ENCODE results near the gene ZXDC. TPM values are rescaled to one million over a fixed set of nuclear protein-coding genes. Genes with fewer than 3 reads are reported as not detected.

ZXDC gene
- total and polyA plus RNA-seq, 9 donors: 14.4 to 47.3 (median 32.7) TPM

GRCh38 chr3:126494970-126495230, 19.2 kb upstream of the ZXDC start:
- no peaks in the 10 kb centered on the region for H3K27me3 ChIP-seq
- no peak overlapping the region for H3K27ac ChIP-seq
- TF ChIP-seq CTCF (IDR thresholded peaks at IDR 0.05) (no peak), POLR2A (IDR thresholded peaks at IDR 0.05) (no peak), EP300 (IDR thresholded peaks at IDR 0.05) (no peak)
- H3K4me1 ChIP-seq (ENCODE audit: insufficient read depth): no peaks in the 10 kb centered on the region
- H3K9me3 ChIP-seq: no peaks in the 10 kb centered on the region
- intact Hi-C loops (cut with DNase I): no loop called here
- whole genome bisulfite sequencing, 3 donors: 93 to 95% (median 94%) methylated on average over 6 of the region's 6 CpGs
- no peak for DNase-seq
- H3K36me3 ChIP-seq: no peaks in the 10 kb centered on the region
- H3K4me3 ChIP-seq: no peak overlapping the region

GRCh38 chr3:126494204-126494969, 18.7 kb upstream of the ZXDC start:
- H3K36me3 ChIP-seq: no peaks in the 10 kb centered on the region
- H3K4me3 ChIP-seq: no peak overlapping the region
- no peaks in the 10 kb centered on the region for H3K4me1 ChIP-seq (ENCODE audit: insufficient read depth)
- TF ChIP-seq POLR2A (IDR thresholded peaks at IDR 0.05) (no peak), CTCF (IDR thresholded peaks at IDR 0.05) (no peak), EP300 (IDR thresholded peaks at IDR 0.05) (no peak)
- H3K9me3 ChIP-seq: no peaks in the 10 kb centered on the region
- no peak overlapping the region for H3K27ac ChIP-seq
- no peak for DNase-seq
- no peaks in the 10 kb centered on the region for H3K27me3 ChIP-seq
- 36 to 39% (median 36%) methylated on average over 11 to 12 of the region's 12 CpGs for WGBS, 3 donors
- intact Hi-C loops (cut with DNase I): no loop called here

GRCh38 chr3:126493739-126494138, 18.0 kb upstream of the ZXDC start:
- intact Hi-C loops (cut with DNase I): no loop called here
- H3K27ac ChIP-seq: no peak overlapping the region

GRCh38 chr3:126493051-126493450, 17.4 kb upstream of the ZXDC start:
- intact Hi-C loops (cut with DNase I): no loop called here
- TF ChIP-seq CTCF (IDR thresholded peaks at IDR 0.05) (no peak), EP300 (IDR thresholded peaks at IDR 0.05) (no peak), POLR2A (IDR thresholded peaks at IDR 0.05) (no peak)
- Histone ChIP-seq H3K27ac (no peak overlapping the region), H3K4me1 (ENCODE audit: insufficient read depth) (no peaks in the 10 kb centered on the region), H3K9me3 (no peaks in the 10 kb centered on the region), H3K4me3 (no peak overlapping the region), H3K36me3 (no peaks in the 10 kb centered on the region), H3K27me3 (no peaks in the 10 kb centered on the region)
- no peak for DNase-seq
- WGBS, 3 donors: 81 to 88% (median 82%) methylated on average over 14 of the region's 14 CpGs

More at GRCh38 chr3:126493739-126494138, 18.0 kb upstream of the ZXDC start:
- TF ChIP-seq EP300 (IDR thresholded peaks at IDR 0.05): no peak
- TF ChIP-seq POLR2A (IDR thresholded peaks at IDR 0.05): no peak
- no peak for TF ChIP-seq CTCF (IDR thresholded peaks at IDR 0.05)
- Histone ChIP-seq H3K4me1 (ENCODE audit: insufficient read depth) (no peaks in the 10 kb centered on the region), H3K27me3 (no peaks in the 10 kb centered on the region), H3K9me3 (no peaks in the 10 kb centered on the region), H3K4me3 (no peak overlapping the region), H3K36me3 (no peaks in the 10 kb centered on the region)
- 30 to 46% (median 35%) methylated on average over 9 of the region's 9 CpGs for WGBS, 3 donors
- DNase-seq: no peak

Measured in ovary (tissue), 9 donors.